Measurements from ENCODE around the gene LPP. TPM values are rescaled to one million over a fixed set of nuclear protein-coding genes. Genes with fewer than 3 reads are reported as not detected.

LPP gene
- total RNA-seq, 1 donor from 2014 or later: 1,791 TPM

GRCh38 chr3:188232656-188233055, 78.7 kb downstream of the LPP start:
- Histone ChIP-seq H3K36me3 (peaks cover 0 to 23% of the 10 kb centered on the region in 2 donors), H3K9me3 (no peaks in the 10 kb centered on the region), H3K4me3 (no peak overlapping the region), H3K4me1 (peaks cover 4 to 80% of the 10 kb centered on the region in 2 donors), H3K27me3 (no peaks in the 10 kb centered on the region), H3K27ac (peak overlapping the region; percentile 82 to 89)
- DNase-seq (ENCODE audit: low spot score in 2 of 2): no peak
- TF ChIP-seq, protein P1, sequence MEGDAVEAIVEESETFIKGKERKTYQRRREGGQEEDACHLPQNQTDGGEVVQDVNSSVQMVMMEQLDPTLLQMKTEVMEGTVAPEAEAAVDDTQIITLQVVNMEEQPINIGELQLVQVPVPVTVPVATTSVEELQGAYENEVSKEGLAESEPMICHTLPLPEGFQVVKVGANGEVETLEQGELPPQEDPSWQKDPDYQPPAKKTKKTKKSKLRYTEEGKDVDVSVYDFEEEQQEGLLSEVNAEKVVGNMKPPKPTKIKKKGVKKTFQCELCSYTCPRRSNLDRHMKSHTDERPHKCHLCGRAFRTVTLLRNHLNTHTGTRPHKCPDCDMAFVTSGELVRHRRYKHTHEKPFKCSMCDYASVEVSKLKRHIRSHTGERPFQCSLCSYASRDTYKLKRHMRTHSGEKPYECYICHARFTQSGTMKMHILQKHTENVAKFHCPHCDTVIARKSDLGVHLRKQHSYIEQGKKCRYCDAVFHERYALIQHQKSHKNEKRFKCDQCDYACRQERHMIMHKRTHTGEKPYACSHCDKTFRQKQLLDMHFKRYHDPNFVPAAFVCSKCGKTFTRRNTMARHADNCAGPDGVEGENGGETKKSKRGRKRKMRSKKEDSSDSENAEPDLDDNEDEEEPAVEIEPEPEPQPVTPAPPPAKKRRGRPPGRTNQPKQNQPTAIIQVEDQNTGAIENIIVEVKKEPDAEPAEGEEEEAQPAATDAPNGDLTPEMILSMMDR (IDR thresholded peaks at IDR 0.05): no peak
- intact Hi-C loops (cut with DNase I): loop anchor here (2.0 kb wide), 1 partner anchor 18 kb away; no protein-coding TSS in a partner anchor

DNA sequence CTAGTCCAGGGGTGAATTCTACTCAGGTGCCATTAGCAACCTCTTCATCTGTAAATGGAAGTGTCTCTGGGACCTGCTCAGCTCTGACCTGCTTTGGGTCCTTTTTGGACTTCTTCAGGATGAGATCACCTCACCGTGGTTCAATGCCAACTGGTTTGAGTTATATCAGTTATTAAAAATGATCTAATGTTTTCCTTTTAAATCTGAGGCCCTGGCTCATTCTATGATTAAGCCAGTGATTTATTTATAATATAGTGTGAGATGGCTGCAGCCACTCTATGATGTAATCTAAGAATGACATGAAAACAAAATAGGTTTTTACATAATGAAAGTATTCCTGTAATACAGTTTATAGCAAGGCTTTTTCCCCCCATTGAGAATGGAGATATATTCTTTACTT, 79.4 kb downstream of the LPP start:
- Histone ChIP-seq H3K9me3 (no peaks in the 10 kb centered on the region), H3K4me1 (peaks cover 4 to 80% of the 10 kb centered on the region in 2 donors), H3K36me3 (peaks cover under 1 to 16% of the 10 kb centered on the region in 2 donors), H3K4me3 (no peak overlapping the region), H3K27me3 (no peaks in the 10 kb centered on the region), H3K27ac (peak overlapping the region; percentile 82 to 89)
- intact Hi-C loops (cut with DNase I): loop anchor here (2.0 kb wide), 1 partner anchor 19 kb away; no protein-coding TSS in a partner anchor
- DNase-seq (ENCODE audit: low spot score in 2 of 2): peak in 1 of 2 donors; percentile 78
- TF ChIP-seq, protein P1 (IDR thresholded peaks at IDR 0.05): no peak

DNA sequence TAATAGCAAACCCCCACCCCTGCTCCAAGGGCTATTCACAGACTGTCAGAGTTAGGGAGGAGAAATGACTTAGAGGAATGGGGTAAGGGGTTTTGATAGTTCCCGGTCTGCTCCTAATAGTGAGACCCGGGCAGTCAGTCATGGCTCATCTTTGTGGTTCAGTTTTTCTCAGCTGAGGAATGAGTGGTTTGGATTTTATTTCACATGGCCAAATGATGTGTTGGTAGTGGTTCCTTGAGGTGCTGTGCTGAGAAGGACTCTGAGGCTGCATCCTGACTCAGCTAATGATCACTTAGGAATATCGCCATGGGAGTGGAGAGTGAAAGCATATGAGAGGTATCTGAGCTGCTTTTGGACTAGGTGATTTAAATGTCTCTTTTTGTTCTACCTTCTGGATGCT, 80.2 kb downstream of the LPP start:
- peaks cover 4 to 80% of the 10 kb centered on the region in 2 donors for H3K4me1 ChIP-seq
- H3K4me3 ChIP-seq: peak overlapping the region in 1 of 2 donors; percentile 2
- H3K27ac ChIP-seq: peak overlapping the region; percentile 82 to 89
- intact Hi-C loops (cut with DNase I): no loop called here
- DNase-seq (ENCODE audit: low spot score in 2 of 2): no peak
- TF ChIP-seq, protein P1 (IDR thresholded peaks at IDR 0.05): no peak
- no peaks in the 10 kb centered on the region for H3K27me3 ChIP-seq
- peaks cover 9 to 11% of the 10 kb centered on the region in 2 donors for H3K36me3 ChIP-seq
- no peaks in the 10 kb centered on the region for H3K9me3 ChIP-seq

GRCh38 chr3:188236271-188236670, 82.3 kb downstream of the LPP start:
- Histone ChIP-seq H3K4me3 (no peak overlapping the region), H3K4me1 (peaks cover 10 to 78% of the 10 kb centered on the region in 2 donors), H3K27ac (peak overlapping the region in 1 of 2 donors; percentile 82), H3K27me3 (no peaks in the 10 kb centered on the region), H3K9me3 (no peaks in the 10 kb centered on the region), H3K36me3 (peaks cover 15 to 17% of the 10 kb centered on the region in 2 donors)
- intact Hi-C loops (cut with DNase I): no loop called here
- TF ChIP-seq, protein P1 (IDR thresholded peaks at IDR 0.05): no peak
- DNase-seq (ENCODE audit: low spot score in 2 of 2): no peak

GRCh38 chr3:188239035-188239434, 85.1 kb downstream of the LPP start:
- intact Hi-C loops (cut with DNase I): no loop called here
- peak overlapping the region; percentile 53 to 58 for H3K27ac ChIP-seq
- peaks cover 12 to 76% of the 10 kb centered on the region in 2 donors for H3K4me1 ChIP-seq
- no peak for DNase-seq (ENCODE audit: low spot score in 2 of 2)
- no peaks in the 10 kb centered on the region for H3K27me3 ChIP-seq
- H3K36me3 ChIP-seq: peaks cover 13 to 15% of the 10 kb centered on the region in 2 donors
- H3K9me3 ChIP-seq: no peaks in the 10 kb centered on the region
- TF ChIP-seq, protein P1 (IDR thresholded peaks at IDR 0.05): no peak
- H3K4me3 ChIP-seq: no peak overlapping the region
